Measurements from ENCODE around the gene PPM1J. TPM values are rescaled to one million over a fixed set of nuclear protein-coding genes. Genes with fewer than 3 reads are reported as not detected.

The PPM1J gene
- 0.44 TPM for polyA plus RNA-seq (2012; ENCODE audit: low read depth, missing spikeins)

GRCh38 chr1:112715264-112716053 lies at the start of gene PPM1J:
TSS of gene PPM1J (minus strand) at chr1:112715332. CDS start at chr1:112715301, 31 bp downstream.
- peak; percentile 90 for FAIRE-seq
- no peak for TF ChIP-seq PAX5 (IDR thresholded peaks at IDR 0.05; ENCODE audit: insufficient read depth, low read length, severe bottlenecking)
- TF ChIP-seq POLR2A (IDR thresholded peaks at IDR 0.05; ENCODE audit: low read depth, low read length) = no peak
- TF ChIP-seq SPI1 (IDR thresholded peaks at IDR 0.05; ENCODE audit: low read depth, low read length) = no peak
- TF ChIP-seq POLR2AphosphoS5 (IDR thresholded peaks at IDR 0.05; ENCODE audit: low read depth, low read length) = no peak
- no peak for TF ChIP-seq TAF1 (IDR thresholded peaks at IDR 0.05; ENCODE audit: low read depth, low read length)
- TF ChIP-seq POU2F2 (IDR thresholded peaks at IDR 0.05; ENCODE audit: low read depth, low read length) = no peak
- DNase-seq (ENCODE audit: insufficient read length, low spot score) = peak; percentile 94

- TF ChIP-seq POLR2AphosphoS5 (IDR thresholded peaks at IDR 0.05; ENCODE audit: low read depth, low read length) (no peak), SPI1 (IDR thresholded peaks at IDR 0.05; ENCODE audit: low read depth, low read length) (no peak), PAX5 (IDR thresholded peaks at IDR 0.05; ENCODE audit: insufficient read depth, low read length, severe bottlenecking) (no peak), TAF1 (IDR thresholded peaks at IDR 0.05; ENCODE audit: low read depth, low read length) (no peak), POLR2A (IDR thresholded peaks at IDR 0.05; ENCODE audit: low read depth, low read length) (no peak), POU2F2 (IDR thresholded peaks at IDR 0.05; ENCODE audit: low read depth, low read length) (no peak)
- FAIRE-seq (no peak), DNase-seq (ENCODE audit: insufficient read length, low spot score) (no peak)
Measured at GRCh38 chr1:112762541-112763500, 47.7 kb upstream of the PPM1J start.

GRCh38 chr1:112761714-112762480 lies 46.8 kb upstream of the PPM1J start:
- DNase-seq (ENCODE audit: insufficient read length, low spot score) = no peak
- no peak for FAIRE-seq

GRCh38 chr1:112759228-112759627 lies 44.1 kb upstream of the PPM1J start:
- TF ChIP-seq SPI1 (IDR thresholded peaks at IDR 0.05; ENCODE audit: low read depth, low read length) (no peak), PAX5 (IDR thresholded peaks at IDR 0.05; ENCODE audit: insufficient read depth, low read length, severe bottlenecking) (no peak), POLR2AphosphoS5 (IDR thresholded peaks at IDR 0.05; ENCODE audit: low read depth, low read length) (no peak), TAF1 (IDR thresholded peaks at IDR 0.05; ENCODE audit: low read depth, low read length) (no peak), POLR2A (IDR thresholded peaks at IDR 0.05; ENCODE audit: low read depth, low read length) (no peak), POU2F2 (IDR thresholded peaks at IDR 0.05; ENCODE audit: low read depth, low read length) (no peak)
- FAIRE-seq (no peak), DNase-seq (ENCODE audit: insufficient read length, low spot score) (no peak)

More at GRCh38 chr1:112761714-112762480, 46.8 kb upstream of the PPM1J start:
- TF ChIP-seq SPI1 (IDR thresholded peaks at IDR 0.05; ENCODE audit: low read depth, low read length) = no peak
- TF ChIP-seq TAF1 (IDR thresholded peaks at IDR 0.05; ENCODE audit: low read depth, low read length) = no peak

GRCh38 chr1:112754116-112754628 lies 39.0 kb upstream of the PPM1J start:
- DNase-seq (ENCODE audit: insufficient read length, low spot score) (no peak), FAIRE-seq (no peak)
- TF ChIP-seq POLR2A (IDR thresholded peaks at IDR 0.05; ENCODE audit: low read depth, low read length) (no peak), SPI1 (IDR thresholded peaks at IDR 0.05; ENCODE audit: low read depth, low read length) (no peak), POU2F2 (IDR thresholded peaks at IDR 0.05; ENCODE audit: low read depth, low read length) (no peak), TAF1 (IDR thresholded peaks at IDR 0.05; ENCODE audit: low read depth, low read length) (no peak), PAX5 (IDR thresholded peaks at IDR 0.05; ENCODE audit: insufficient read depth, low read length, severe bottlenecking) (no peak), POLR2AphosphoS5 (IDR thresholded peaks at IDR 0.05; ENCODE audit: low read depth, low read length) (no peak)

- DNase-seq (ENCODE audit: insufficient read length, low spot score) (no peak), FAIRE-seq (no peak)
- TF ChIP-seq PAX5 (IDR thresholded peaks at IDR 0.05; ENCODE audit: insufficient read depth, low read length, severe bottlenecking) (no peak), POU2F2 (IDR thresholded peaks at IDR 0.05; ENCODE audit: low read depth, low read length) (no peak), POLR2AphosphoS5 (IDR thresholded peaks at IDR 0.05; ENCODE audit: low read depth, low read length) (no peak), SPI1 (IDR thresholded peaks at IDR 0.05; ENCODE audit: low read depth, low read length) (no peak), POLR2A (IDR thresholded peaks at IDR 0.05; ENCODE audit: low read depth, low read length) (no peak), TAF1 (IDR thresholded peaks at IDR 0.05; ENCODE audit: low read depth, low read length) (no peak)
Measured at GRCh38 chr1:112748396-112748795, 33.3 kb upstream of the PPM1J start.

- FAIRE-seq = no peak
- TF ChIP-seq POLR2AphosphoS5 (IDR thresholded peaks at IDR 0.05; ENCODE audit: low read depth, low read length) (no peak), POLR2A (IDR thresholded peaks at IDR 0.05; ENCODE audit: low read depth, low read length) (no peak)
- DNase-seq (ENCODE audit: insufficient read length, low spot score) = no peak
Measured at GRCh38 chr1:112744009-112744578, 29.0 kb upstream of the PPM1J start.

GRCh38 chr1:112743174-112744008 lies 28.3 kb upstream of the PPM1J start:
- DNase-seq (ENCODE audit: insufficient read length, low spot score) (no peak), FAIRE-seq (no peak)
- TF ChIP-seq TAF1 (IDR thresholded peaks at IDR 0.05; ENCODE audit: low read depth, low read length) (no peak), POLR2A (IDR thresholded peaks at IDR 0.05; ENCODE audit: low read depth, low read length) (no peak), PAX5 (IDR thresholded peaks at IDR 0.05; ENCODE audit: insufficient read depth, low read length, severe bottlenecking) (no peak), POU2F2 (IDR thresholded peaks at IDR 0.05; ENCODE audit: low read depth, low read length) (no peak), POLR2AphosphoS5 (IDR thresholded peaks at IDR 0.05; ENCODE audit: low read depth, low read length) (no peak), SPI1 (IDR thresholded peaks at IDR 0.05; ENCODE audit: low read depth, low read length) (no peak)
